SK-N-SH (cell line): ENCODE results near the gene RNF145. TPM values are rescaled to one million over a fixed set of nuclear protein-coding genes. Genes with fewer than 3 reads are reported as not detected.

Source experiments
- CTCF ChIA-PET: fragments of 300-600, 350-600 bp; formaldehyde crosslinking; extraction: SDS; loops from one replicate; lab custom pipeline; 2021; lab: Yijun Ruan, JAX
- POLR2A ChIA-PET: fragments of 350-600 bp; sonication (Branson Sonifier 250); formaldehyde crosslinking; extraction: SDS; loops from one replicate; lab custom pipeline; 2020; ENCODE audit warnings: antibody characterized with exemption, inconsistent platforms; lab: Yijun Ruan, JAX
- DNase-seq: peaks from one replicate; pipeline ENCODE4 v3.0.0; 2012
- H2AFZ ChIP-seq: fragments of 200-600 bp; sonication (generic); 2 replicates; pipeline ENCODE4 v1.8.1; 2016; ENCODE audit warnings: antibody characterized with exemption, mild to moderate bottlenecking, low read depth
- H3F3A ChIP-seq: fragments of 200-600 bp; sonication (generic); replicated peaks from 2 replicates; pipeline ENCODE3; 2016; ENCODE audit warnings: antibody characterized with exemption, mild to moderate bottlenecking; ENCODE audit not compliant: insufficient read depth
- H3K27ac ChIP-seq, 2 experiments: fragments of 200-500 bp in 1 of 2; fragments of 200-600 bp in 1 of 2; sonication (Bioruptor generic) in 1 of 2; sonication (generic), shearing (Covaris generic) in 1 of 2; 2 replicates each; pipeline versions ENCODE4 v1.5.1 to v1.6.1; 2014 to 2016; ENCODE audit warnings: low read depth in 2 of 2, inconsistent platforms in 1 of 2, low read length in 1 of 2, mild to moderate bottlenecking in 1 of 2, mixed read lengths in 1 of 2
- H3K27me3 ChIP-seq: fragments of 200-600 bp; sonication (generic), shearing (Covaris generic); 2 replicates; pipeline ENCODE4 v1.6.1; 2016; ENCODE audit warnings: mixed run types; ENCODE audit not compliant: insufficient read depth
- H3K36me3 ChIP-seq, 2 experiments: fragments of 200-500 bp in 1 of 2; fragments of 200-600 bp in 1 of 2; sonication (Bioruptor generic) in 1 of 2; sonication (generic) in 1 of 2; replicated peaks in 1 of 2; 2 replicates each; pipeline versions ENCODE3 to v1.5.1; 2014 to 2016; ENCODE audit warnings: low read length in 1 of 2, mild to moderate bottlenecking in 1 of 2; ENCODE audit not compliant: insufficient read depth in 2 of 2, control insufficient read depth in 1 of 2
- H3K4me1 ChIP-seq, 2 experiments: fragments of 200-500 bp in 1 of 2; fragments of 200-600 bp in 1 of 2; sonication (Bioruptor generic) in 1 of 2; sonication (generic), shearing (Covaris generic) in 1 of 2; 2 replicates each; pipeline versions ENCODE4 v1.5.1 to v1.6.1; 2014 to 2016; ENCODE audit warnings: low read depth in 1 of 2, low read length in 1 of 2, mixed run types in 1 of 2; ENCODE audit not compliant: insufficient read depth in 2 of 2, control insufficient read depth in 1 of 2
- H3K4me2 ChIP-seq: fragments of 200-600 bp; sonication (generic), shearing (Covaris generic); 2 replicates; pipeline ENCODE4 v1.6.1; 2017; ENCODE audit warnings: mixed run types
- H3K4me3 ChIP-seq, 2 experiments: fragments of 200-500 bp in 1 of 2; fragments of 200-600 bp in 1 of 2; sonication (Bioruptor generic) in 1 of 2; sonication (generic), shearing (Covaris generic) in 1 of 2; 2 replicates each; pipeline versions ENCODE4 v1.5.1 to v1.8.1; 2014 to 2016; ENCODE audit warnings: low read depth in 2 of 2, inconsistent platforms in 1 of 2, low read length in 1 of 2, mild to moderate bottlenecking in 1 of 2, mixed read lengths in 1 of 2, moderate library complexity in 1 of 2
- H3K79me2 ChIP-seq: fragments of 200-600 bp; sonication (generic); 2 replicates; pipeline ENCODE4 v1.8.1; 2017; ENCODE audit warnings: mild to moderate bottlenecking; ENCODE audit not compliant: insufficient read depth
- H3K9ac ChIP-seq: fragments of 200-600 bp; sonication (generic); 2 replicates; pipeline ENCODE4 v1.6.1; 2017; ENCODE audit warnings: mixed run types
- H3K9me2 ChIP-seq: fragments of 200-600 bp; sonication (generic); 2 replicates; pipeline ENCODE4 v1.6.1; 2017; ENCODE audit warnings: mixed run types
- H3K9me3 ChIP-seq: fragments of 200-600 bp; sonication (generic); 2 replicates; pipeline ENCODE4 v1.6.1; 2017; ENCODE audit warnings: mixed run types, mild to moderate bottlenecking, moderate library complexity
- H4K20me1 ChIP-seq: fragments of 200-600 bp; sonication (generic); 2 replicates; pipeline ENCODE4 v1.6.1; 2017; ENCODE audit warnings: mild to moderate bottlenecking, mixed run types; ENCODE audit not compliant: insufficient read depth
- CHD2 ChIP-seq: fragments of 150-350 bp; IDR thresholded peaks from 2 replicates; pipeline ENCODE4 v1.6.1; 2018; ENCODE audit warnings: low read length; ENCODE audit not compliant: partially characterized antibody
- EP300 ChIP-seq, 2 experiments: IDR thresholded peaks; 2 replicates each; pipeline versions ENCODE4 v1.4.0 to v1.6.1; 2012; ENCODE audit warnings: borderline replicate concordance in 1 of 2, low read depth in 1 of 2, low read length in 1 of 2
- EZH2phosphoT487 ChIP-seq: fragments of 200-600 bp; sonication (generic); IDR thresholded peaks from 2 replicates; pipeline ENCODE4 v1.6.1; 2017; ENCODE audit warnings: low read depth, mixed run types, mild to moderate bottlenecking, antibody characterized with exemption, moderate library complexity, borderline replicate concordance
- FOXM1 ChIP-seq: IDR thresholded peaks from 2 replicates; pipeline ENCODE4 v1.4.0; 2012; ENCODE audit warnings: low read depth, mild to moderate bottlenecking
- GABPA ChIP-seq: IDR thresholded peaks from 2 replicates; pipeline ENCODE4 v1.4.0; 2012; ENCODE audit warnings: low read depth, mild to moderate bottlenecking
- JUND ChIP-seq: IDR thresholded peaks from 2 replicates; pipeline ENCODE4 v1.4.0; 2012
- MEF2A ChIP-seq: IDR thresholded peaks from 2 replicates; pipeline ENCODE4 v1.4.0; 2012; ENCODE audit warnings: low read depth, borderline replicate concordance
- MXI1 ChIP-seq: IDR thresholded peaks from 2 replicates; pipeline ENCODE4 v1.6.1; 2012; ENCODE audit warnings: mild to moderate bottlenecking, low read depth, low read length, improper control_type of control experiment
- NRF1 ChIP-seq: IDR thresholded peaks from 2 replicates; pipeline ENCODE4 v1.6.1; 2012; ENCODE audit warnings: low read depth, mild to moderate bottlenecking, low read length
- RCOR1 ChIP-seq: fragments of 150-350 bp; IDR thresholded peaks from 2 replicates; pipeline ENCODE4 v1.6.1; 2017; ENCODE audit warnings: antibody characterized with exemption, low read length
- RFX5 ChIP-seq: IDR thresholded peaks from 2 replicates; pipeline ENCODE4 v1.6.1; 2012; ENCODE audit warnings: mild to moderate bottlenecking, improper control_type of control experiment, low read length
- RXRA ChIP-seq: IDR thresholded peaks from 2 replicates; pipeline ENCODE4 v1.4.0; 2012; ENCODE audit warnings: low read depth, mild to moderate bottlenecking, borderline replicate concordance
- SIN3A ChIP-seq: IDR thresholded peaks from 2 replicates; pipeline ENCODE4 v1.6.1; 2012; ENCODE audit warnings: low read depth, mild to moderate bottlenecking, low read length, moderate library complexity, borderline replicate concordance
- TAF1 ChIP-seq: IDR thresholded peaks from 2 replicates; pipeline ENCODE4 v1.6.1; 2012; ENCODE audit warnings: low read depth, mild to moderate bottlenecking, low read length, moderate library complexity, borderline replicate concordance
- TCF12 ChIP-seq: IDR thresholded peaks from 2 replicates; pipeline ENCODE4 v1.4.0; 2012
- YY1 ChIP-seq: IDR thresholded peaks from 2 replicates; pipeline ENCODE4 v1.4.0; 2012; ENCODE audit warnings: low read depth, mild to moderate bottlenecking
- WGBS: methylation state at CpG from one replicate; pipeline ENCODE4 v1.1.6; 2017; ENCODE audit warnings: low lambda C conversion rate; 5-methylcytosine and 5-hydroxymethylcytosine counted together
- polyA plus RNA-seq, 3 experiments: library from polyadenylated mRNA; depleted of rRNA; stranded (reverse); fragments of >200 nt; gene quantifications; 2 replicates each; pipeline ENCODE4 v1.2.3, GENCODE V29; 2012
- TF ChIP-seq, protein P1 (sequence below): fragments of 200-600 bp; sonication (generic); IDR thresholded peaks from 2 replicates; pipeline ENCODE4 v1.6.1; 2017; ENCODE audit warnings: antibody characterized with exemption, mild to moderate bottlenecking, moderate library complexity
- TF ChIP-seq, protein P2 (sequence below): IDR thresholded peaks from 2 replicates; pipeline ENCODE4; 2012
- TF ChIP-seq, protein P3 (sequence below): IDR thresholded peaks from 2 replicates; pipeline ENCODE4 v1.6.1; 2012; ENCODE audit warnings: mild to moderate bottlenecking, low read depth, low read length, moderate library complexity

The RNF145 gene
- polyA plus RNA-seq, 1 of the 3 experiments (the other 2 are of a cell fraction) = 36.1 TPM

DNA sequence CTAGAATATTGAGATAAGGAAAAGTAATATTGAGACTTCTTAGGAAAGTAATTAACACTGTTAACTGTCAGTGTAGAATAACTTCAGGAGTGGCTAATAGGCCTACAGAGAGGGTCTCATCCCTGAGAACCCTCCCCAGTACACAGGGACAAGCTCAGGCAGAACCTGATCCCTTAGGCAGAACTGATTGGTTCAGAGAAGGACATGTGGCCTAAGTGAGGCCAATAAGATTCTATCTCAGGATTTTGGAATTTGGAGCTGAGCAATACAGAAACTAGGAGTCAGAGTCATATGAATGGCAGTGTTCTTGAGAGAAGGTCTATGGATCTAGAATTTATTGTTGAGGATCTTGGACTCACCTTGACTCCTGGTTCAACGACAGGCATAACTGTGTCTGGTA, 42.8 kb upstream of the RNF145 start:
- no peaks in the 10 kb centered on the region for H3K9me3 ChIP-seq
- H3K27me3 ChIP-seq = no peaks in the 10 kb centered on the region
- H3K4me2 ChIP-seq = no peak overlapping the region
- ChIA-PET CTCF (interaction anchor here (0.7 kb wide), 1 partner anchor 95 kb away, joined by 3 read pairs; no protein-coding TSS in a partner anchor), POLR2A (no interaction called here)
- no peak overlapping the region for H3K4me3 ChIP-seq
- H3K9me2 ChIP-seq = no peaks in the 10 kb centered on the region
- WGBS = 40% methylated on average over 1 of the region's 1 CpG
- no peaks in the 10 kb centered on the region for H3K36me3 ChIP-seq
- no peak for TF ChIP-seq RFX5
- H3K79me2 ChIP-seq = no peaks in the 10 kb centered on the region
- no peaks in the 10 kb centered on the region for H3F3A ChIP-seq
- no peaks in the 10 kb centered on the region for H3K4me1 ChIP-seq
- no peak overlapping the region for H3K27ac ChIP-seq
- H2AFZ ChIP-seq = no peak overlapping the region
- DNase-seq = no peak
- no peak overlapping the region for H3K9ac ChIP-seq
- H4K20me1 ChIP-seq = no peaks in the 10 kb centered on the region

DNA sequence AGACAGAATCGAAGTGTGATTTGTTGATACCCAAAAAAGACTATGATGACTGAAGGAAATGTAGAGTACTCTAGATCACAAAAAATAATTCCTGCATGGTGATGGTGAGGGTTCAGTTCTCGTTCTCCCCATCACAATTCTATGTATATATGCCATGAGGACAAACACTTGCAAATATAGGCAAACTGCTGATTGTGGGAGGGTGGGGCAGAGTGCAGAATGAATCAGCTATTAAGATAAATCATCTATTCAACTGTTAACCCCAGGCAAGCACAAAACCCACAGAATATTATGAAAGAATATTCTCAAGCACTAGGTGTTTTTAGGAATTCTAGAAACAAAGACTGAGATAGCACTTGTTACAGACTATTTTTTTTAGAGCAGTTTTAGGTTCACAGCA, 39.8 kb upstream of the RNF145 start:
- no peaks in the 10 kb centered on the region for H3K36me3 ChIP-seq
- POLR2A ChIA-PET = no interaction called here
- H3K4me3 ChIP-seq = no peak overlapping the region
- H3F3A ChIP-seq = no peaks in the 10 kb centered on the region
- no peak for DNase-seq
- no peaks in the 10 kb centered on the region for H3K79me2 ChIP-seq
- CTCF ChIA-PET = interaction anchor here (1.0 kb wide), 1 partner anchor 93 kb away, joined by 3 read pairs; no protein-coding TSS in a partner anchor
- no peaks in the 10 kb centered on the region for H3K27me3 ChIP-seq
- no peak for TF ChIP-seq JUND
- no peak for TF ChIP-seq MXI1
- no peak for TF ChIP-seq YY1
- no peak for TF ChIP-seq SIN3A
- no peak for TF ChIP-seq NRF1
- no peak for TF ChIP-seq TCF12
- no peak for TF ChIP-seq EP300 (IDR thresholded peaks at IDR 0.05; ENCODE audit: borderline replicate concordance in 1 of 2, low read depth in 1 of 2, low read length in 1 of 2)
- TF ChIP-seq, protein P1, sequence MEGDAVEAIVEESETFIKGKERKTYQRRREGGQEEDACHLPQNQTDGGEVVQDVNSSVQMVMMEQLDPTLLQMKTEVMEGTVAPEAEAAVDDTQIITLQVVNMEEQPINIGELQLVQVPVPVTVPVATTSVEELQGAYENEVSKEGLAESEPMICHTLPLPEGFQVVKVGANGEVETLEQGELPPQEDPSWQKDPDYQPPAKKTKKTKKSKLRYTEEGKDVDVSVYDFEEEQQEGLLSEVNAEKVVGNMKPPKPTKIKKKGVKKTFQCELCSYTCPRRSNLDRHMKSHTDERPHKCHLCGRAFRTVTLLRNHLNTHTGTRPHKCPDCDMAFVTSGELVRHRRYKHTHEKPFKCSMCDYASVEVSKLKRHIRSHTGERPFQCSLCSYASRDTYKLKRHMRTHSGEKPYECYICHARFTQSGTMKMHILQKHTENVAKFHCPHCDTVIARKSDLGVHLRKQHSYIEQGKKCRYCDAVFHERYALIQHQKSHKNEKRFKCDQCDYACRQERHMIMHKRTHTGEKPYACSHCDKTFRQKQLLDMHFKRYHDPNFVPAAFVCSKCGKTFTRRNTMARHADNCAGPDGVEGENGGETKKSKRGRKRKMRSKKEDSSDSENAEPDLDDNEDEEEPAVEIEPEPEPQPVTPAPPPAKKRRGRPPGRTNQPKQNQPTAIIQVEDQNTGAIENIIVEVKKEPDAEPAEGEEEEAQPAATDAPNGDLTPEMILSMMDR = no peak
- TF ChIP-seq RCOR1 = no peak
- TF ChIP-seq TAF1 = no peak
- TF ChIP-seq, protein P2, sequence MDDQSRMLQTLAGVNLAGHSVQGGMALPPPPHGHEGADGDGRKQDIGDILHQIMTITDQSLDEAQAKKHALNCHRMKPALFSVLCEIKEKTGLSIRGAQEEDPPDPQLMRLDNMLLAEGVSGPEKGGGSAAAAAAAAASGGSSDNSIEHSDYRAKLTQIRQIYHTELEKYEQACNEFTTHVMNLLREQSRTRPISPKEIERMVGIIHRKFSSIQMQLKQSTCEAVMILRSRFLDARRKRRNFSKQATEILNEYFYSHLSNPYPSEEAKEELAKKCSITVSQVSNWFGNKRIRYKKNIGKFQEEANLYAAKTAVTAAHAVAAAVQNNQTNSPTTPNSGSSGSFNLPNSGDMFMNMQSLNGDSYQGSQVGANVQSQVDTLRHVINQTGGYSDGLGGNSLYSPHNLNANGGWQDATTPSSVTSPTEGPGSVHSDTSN = no peak
- no peak for TF ChIP-seq EZH2phosphoT487
- TF ChIP-seq, protein P3, sequence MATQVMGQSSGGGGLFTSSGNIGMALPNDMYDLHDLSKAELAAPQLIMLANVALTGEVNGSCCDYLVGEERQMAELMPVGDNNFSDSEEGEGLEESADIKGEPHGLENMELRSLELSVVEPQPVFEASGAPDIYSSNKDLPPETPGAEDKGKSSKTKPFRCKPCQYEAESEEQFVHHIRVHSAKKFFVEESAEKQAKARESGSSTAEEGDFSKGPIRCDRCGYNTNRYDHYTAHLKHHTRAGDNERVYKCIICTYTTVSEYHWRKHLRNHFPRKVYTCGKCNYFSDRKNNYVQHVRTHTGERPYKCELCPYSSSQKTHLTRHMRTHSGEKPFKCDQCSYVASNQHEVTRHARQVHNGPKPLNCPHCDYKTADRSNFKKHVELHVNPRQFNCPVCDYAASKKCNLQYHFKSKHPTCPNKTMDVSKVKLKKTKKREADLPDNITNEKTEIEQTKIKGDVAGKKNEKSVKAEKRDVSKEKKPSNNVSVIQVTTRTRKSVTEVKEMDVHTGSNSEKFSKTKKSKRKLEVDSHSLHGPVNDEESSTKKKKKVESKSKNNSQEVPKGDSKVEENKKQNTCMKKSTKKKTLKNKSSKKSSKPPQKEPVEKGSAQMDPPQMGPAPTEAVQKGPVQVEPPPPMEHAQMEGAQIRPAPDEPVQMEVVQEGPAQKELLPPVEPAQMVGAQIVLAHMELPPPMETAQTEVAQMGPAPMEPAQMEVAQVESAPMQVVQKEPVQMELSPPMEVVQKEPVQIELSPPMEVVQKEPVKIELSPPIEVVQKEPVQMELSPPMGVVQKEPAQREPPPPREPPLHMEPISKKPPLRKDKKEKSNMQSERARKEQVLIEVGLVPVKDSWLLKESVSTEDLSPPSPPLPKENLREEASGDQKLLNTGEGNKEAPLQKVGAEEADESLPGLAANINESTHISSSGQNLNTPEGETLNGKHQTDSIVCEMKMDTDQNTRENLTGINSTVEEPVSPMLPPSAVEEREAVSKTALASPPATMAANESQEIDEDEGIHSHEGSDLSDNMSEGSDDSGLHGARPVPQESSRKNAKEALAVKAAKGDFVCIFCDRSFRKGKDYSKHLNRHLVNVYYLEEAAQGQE = no peak
- TF ChIP-seq GABPA = no peak
- no peak for TF ChIP-seq MEF2A
- no peak for TF ChIP-seq CHD2
- TF ChIP-seq RFX5 = no peak
- TF ChIP-seq FOXM1 = no peak
- TF ChIP-seq RXRA = no peak
- TF ChIP-seq, all 33 proteins: peak for 0
- Histone ChIP-seq H3K9ac (no peak overlapping the region), H3K9me2 (no peaks in the 10 kb centered on the region), H3K4me1 (no peaks in the 10 kb centered on the region), H2AFZ (no peak overlapping the region), H4K20me1 (no peaks in the 10 kb centered on the region), H3K9me3 (no peaks in the 10 kb centered on the region), H3K27ac (no peak overlapping the region), H3K4me2 (no peak overlapping the region)
- WGBS = 55% methylated on average over 2 of the region's 2 CpGs
